Keratinocyte (primary cell): Measurements from ENCODE around the gene ADD2.

ENCODE experiments used
- EZH2 ChIP-seq: IDR thresholded peaks from one replicate; pipeline ENCODE4 v1.6.1; 2012; ENCODE audit warnings: inconsistent platforms, mild to moderate bottlenecking, low read length, moderate library complexity
- TF ChIP-seq, protein P1 (sequence below), 3 experiments: IDR thresholded peaks in 1 of 3; conservative IDR thresholded peaks in 1 of 3; optimal IDR thresholded peaks in 1 of 3; 2 replicates in 2 of 3; 3 replicates in 1 of 3; pipeline versions ENCODE3 to v1.5.1; 2011; ENCODE audit warnings: low read length in 3 of 3, mild to moderate bottlenecking in 3 of 3, moderate library complexity in 2 of 3, control low read depth in 1 of 3, inconsistent platforms in 1 of 3; ENCODE audit not compliant: insufficient read depth in 2 of 3; ENCODE audit errors: extremely low read depth in 1 of 3

DNA sequence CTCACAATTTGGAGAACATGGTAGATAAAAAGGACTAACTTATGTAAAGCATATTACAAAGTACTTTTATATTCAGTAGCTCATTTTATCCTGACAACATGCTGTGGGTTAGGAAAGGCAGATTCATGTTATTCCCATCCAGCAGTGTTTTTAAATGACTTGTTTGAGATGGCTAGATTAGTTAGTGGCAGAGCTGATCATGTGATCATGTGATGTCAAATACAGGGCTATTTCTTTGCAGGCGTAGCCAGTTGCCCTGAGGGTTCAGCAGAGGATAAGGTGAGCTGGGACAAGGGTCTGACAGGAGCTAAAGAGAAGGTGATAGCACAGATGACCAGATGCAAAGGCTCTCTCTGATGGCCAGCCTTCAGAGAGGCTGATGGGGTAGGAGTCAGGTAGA is 97.8 kb downstream of the ADD2 start:
- TF ChIP-seq EZH2 = no peak
- TF ChIP-seq, protein P1, sequence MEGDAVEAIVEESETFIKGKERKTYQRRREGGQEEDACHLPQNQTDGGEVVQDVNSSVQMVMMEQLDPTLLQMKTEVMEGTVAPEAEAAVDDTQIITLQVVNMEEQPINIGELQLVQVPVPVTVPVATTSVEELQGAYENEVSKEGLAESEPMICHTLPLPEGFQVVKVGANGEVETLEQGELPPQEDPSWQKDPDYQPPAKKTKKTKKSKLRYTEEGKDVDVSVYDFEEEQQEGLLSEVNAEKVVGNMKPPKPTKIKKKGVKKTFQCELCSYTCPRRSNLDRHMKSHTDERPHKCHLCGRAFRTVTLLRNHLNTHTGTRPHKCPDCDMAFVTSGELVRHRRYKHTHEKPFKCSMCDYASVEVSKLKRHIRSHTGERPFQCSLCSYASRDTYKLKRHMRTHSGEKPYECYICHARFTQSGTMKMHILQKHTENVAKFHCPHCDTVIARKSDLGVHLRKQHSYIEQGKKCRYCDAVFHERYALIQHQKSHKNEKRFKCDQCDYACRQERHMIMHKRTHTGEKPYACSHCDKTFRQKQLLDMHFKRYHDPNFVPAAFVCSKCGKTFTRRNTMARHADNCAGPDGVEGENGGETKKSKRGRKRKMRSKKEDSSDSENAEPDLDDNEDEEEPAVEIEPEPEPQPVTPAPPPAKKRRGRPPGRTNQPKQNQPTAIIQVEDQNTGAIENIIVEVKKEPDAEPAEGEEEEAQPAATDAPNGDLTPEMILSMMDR (optimal IDR thresholded peaks at IDR 0.05 in 1 of 3, IDR thresholded peaks at IDR 0.05 in 1 of 3, conservative IDR thresholded peaks at IDR 0.05 in 1 of 3; ENCODE audit: extremely low read depth in 1 of 3, insufficient read depth in 2 of 3, low read length in 3 of 3) = no peak
